DMS 273 (cell line): Measurements from ENCODE around the gene SCUBE2.
A peak's percentile ranks its signal among the peaks of the same experiment; 100 is the strongest.

Source experiments
- DNase-seq: peaks from one replicate; lab custom pipeline; 2025; ENCODE audit not compliant: unreplicated experiment; lab: John Stamatoyannopoulos, UW

SCUBE2 gene

DNA sequence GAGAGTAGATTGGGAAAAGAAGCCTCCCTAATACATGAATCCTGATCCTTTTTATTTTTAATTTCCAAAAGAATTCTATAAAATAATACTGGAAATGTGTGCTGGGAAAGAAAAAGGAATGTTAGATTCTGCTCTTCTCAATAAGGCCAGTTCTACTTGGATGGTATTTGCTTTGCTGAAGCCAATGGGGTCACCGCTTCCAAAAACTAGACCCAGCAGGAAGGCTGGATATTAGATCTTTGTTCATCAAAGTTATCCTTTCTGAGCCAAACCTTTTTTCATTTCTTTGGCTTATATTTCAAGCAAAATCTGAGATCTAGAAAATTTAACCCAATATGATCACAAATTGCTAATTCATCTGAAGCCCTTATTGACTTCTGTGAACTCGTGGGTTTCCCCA, 41.4 kb downstream of the SCUBE2 start:
- no peak for DNase-seq

DNA sequence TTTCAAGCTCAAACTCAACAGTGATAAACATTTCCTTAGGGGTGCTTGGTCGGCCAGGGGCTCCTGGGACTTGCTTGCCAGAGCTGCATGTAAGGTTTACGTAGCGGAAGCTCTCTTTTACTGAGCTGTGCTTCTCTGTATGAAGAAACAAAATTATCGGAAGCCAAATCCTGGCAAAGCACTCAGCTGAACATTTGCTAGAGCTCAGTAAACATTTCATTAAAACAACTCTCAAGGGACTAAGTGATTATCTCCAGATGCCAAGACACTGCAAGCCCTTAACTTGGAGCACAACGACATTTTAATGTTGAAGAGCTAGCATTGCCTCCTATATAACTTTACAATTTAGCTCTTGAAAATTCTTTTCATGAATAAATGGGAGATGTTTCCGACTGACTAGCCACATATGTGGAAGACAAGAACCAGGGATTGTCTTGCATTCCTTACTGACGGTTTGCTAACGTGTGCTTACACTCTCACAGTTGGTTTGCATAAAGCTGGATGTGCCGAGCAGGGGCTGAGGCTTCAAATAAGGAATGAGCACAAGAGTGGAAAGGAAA, 43.4 kb downstream of the SCUBE2 start:
- peak; percentile 73 for DNase-seq

DNA sequence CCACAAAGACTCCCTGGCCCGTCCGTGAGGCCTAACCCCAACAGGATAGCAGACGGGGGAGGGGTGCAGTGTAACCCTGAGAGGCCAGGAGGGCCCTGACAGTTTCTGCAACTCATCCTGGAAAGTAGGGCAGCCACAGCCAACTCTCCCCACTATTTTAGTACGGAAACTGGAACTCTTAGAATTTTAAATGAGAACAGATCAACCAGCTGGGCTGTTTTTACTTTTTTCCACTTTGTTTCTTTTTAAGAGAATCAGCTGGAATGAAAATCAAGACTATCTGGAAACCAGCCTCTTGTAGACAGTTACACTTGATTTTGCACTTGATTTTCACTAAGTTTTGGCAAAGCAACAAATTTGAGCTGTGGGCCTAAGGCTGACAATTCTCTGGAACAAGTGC, 44.9 kb downstream of the SCUBE2 start:
- DNase-seq: no peak

GRCh38 chr11:9042488-9042887, 48.9 kb downstream of the SCUBE2 start:
- no peak for DNase-seq

- DNase-seq: no peak
Observed at GRCh38 chr11:9041747-9042146, 49.7 kb downstream of the SCUBE2 start.

- no peak for DNase-seq
Observed at GRCh38 chr11:9040410-9040809, 51.0 kb downstream of the SCUBE2 start.

- DNase-seq: no peak
Observed at GRCh38 chr11:9039863-9040262, 51.5 kb downstream of the SCUBE2 start.

- DNase-seq: no peak
Observed at GRCh38 chr11:9039198-9039597, 52.2 kb downstream of the SCUBE2 start.

GRCh38 chr11:9038541-9038940, 52.9 kb downstream of the SCUBE2 start:
- no peak for DNase-seq

GRCh38 chr11:9037963-9038362, 53.4 kb downstream of the SCUBE2 start:
- no peak for DNase-seq

GRCh38 chr11:9037046-9037780, 54.2 kb downstream of the SCUBE2 start:
- DNase-seq: no peak

GRCh38 chr11:9030601-9031000, 60.8 kb downstream of the SCUBE2 start:
- peak; percentile 8 for DNase-seq

DNA sequence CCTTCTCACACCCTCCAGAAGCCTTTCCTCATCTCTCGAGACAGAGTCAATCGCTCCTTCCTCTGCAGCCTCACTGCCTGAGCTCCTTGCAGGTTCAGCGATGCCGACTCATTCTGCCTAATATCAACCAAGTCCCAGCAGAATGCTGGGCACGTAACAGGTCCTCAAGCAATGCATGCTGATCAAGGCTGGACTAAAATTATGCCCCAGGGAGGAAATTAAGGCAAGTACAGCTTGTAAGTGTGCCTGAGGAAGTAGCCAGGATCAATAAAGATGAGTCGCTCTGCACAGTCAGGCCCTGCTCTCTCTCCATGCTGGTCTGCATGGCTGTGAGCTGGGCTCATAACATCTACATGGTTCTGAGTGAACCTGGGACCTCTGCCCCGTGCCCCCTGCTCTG, 62.0 kb downstream of the SCUBE2 start:
- DNase-seq: no peak

- peak; percentile 32 for DNase-seq
Observed at GRCh38 chr11:9028581-9028980, 62.8 kb downstream of the SCUBE2 start.

- DNase-seq: no peak
Observed at GRCh38 chr11:9025101-9025850, 66.1 kb downstream of the SCUBE2 start.

DNA sequence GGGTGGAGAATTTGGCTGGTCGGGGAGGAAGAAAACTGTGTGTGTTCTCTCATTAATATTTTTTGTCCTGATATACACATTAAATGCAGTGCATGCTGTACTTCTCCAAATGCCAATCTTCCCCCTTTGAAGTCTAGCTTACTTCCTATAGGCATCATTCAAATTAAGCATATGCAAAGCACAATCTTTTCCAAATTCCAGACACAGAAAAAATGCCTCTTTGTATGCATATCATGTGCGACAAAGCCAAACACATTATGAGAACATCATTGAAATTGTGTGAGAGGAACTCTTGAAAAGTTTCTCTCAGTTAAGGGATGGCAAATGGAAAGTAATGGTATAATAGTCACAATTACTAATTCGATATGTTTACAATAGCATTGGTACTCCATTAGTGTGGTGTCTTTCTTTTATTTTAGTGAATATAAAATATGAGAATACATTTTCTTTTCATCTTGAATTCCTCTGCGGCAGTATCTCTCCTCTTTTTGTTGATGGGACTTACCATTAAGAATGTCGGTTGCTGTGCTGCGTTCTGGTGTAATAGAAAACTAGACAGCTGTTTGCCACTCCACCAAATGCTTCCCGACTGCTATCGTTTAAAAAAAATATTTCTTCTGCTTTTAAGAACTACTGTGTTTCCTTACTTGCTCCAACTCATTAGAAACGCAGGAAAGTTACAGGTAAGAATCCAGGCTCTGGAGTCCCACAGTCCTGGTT, 68.3 kb downstream of the SCUBE2 start:
- no peak for DNase-seq

DNA sequence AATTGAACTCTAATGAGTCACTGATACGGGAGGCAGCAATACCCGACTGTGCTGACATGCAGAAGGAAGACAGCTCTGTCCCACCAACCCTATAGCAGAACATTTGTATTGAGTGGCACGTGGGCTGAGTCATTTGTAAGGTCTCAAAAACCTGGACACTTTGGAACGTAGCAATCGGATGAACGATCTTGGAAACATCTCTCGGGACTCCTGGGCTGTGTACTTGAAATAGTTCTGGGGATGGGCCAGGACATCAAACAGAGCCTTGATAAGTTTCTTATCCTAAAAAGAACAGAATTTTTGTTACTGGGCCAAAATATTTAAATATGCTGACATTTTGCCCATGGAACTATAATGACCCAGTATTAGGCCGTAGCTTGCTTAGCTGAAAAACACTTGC, 70.5 kb downstream of the SCUBE2 start:
- no peak for DNase-seq

DNA sequence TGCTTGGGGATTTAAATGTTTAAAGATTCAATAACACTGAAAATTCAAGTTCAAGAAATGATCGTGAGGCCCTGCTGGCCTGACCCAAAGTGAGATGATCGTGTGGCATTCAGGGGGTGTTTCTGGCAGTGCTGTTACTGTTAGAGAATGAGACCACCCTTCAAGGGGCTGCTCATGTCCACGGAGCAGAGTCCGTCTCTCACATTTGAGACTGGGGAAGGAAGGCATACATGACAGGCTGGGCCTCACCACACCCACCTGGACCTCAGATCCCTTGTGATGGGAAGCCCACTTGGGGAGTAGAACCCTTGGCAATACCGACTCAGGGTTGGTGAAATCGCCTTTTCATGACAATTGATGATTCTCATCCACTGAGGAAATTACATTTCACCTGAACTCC, 71.5 kb downstream of the SCUBE2 start:
- no peak for DNase-seq

- DNase-seq: no peak
Observed at GRCh38 chr11:9017773-9018172, 73.6 kb downstream of the SCUBE2 start.

DNA sequence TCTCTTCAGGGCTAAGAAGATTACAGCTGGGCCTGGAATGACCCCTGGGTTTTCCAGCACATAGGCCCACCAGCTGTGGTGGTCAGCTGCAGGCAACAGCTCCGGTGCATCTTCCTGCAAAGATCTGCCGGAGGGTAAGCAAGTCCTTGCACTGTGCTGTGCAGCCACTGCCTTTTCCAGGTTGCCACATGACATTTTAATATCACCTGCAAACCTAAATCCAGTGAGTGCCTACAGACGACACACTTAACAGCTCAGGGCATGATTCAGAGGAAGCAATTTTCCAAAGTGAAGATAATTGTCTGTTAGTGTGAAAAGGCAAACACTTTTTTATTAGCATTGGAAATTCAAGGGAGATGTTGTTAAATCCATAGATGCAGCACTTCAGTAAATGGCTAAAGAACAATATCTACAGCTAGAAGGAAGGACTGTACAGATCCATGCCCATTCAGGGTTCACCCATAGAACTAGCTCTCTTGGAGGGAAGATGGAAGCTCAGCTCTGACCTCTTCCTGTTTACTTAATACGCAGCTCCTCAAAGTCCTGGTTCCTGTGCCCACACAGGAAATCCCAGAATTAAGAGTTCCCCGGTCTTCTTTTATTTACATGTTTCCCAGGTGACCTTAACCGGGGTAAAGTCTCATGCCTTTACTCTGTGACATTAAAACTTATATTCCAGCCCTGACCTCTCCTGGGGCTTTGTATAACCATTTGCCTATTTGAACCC, 74.3 kb downstream of the SCUBE2 start:
- DNase-seq: no peak

DNA sequence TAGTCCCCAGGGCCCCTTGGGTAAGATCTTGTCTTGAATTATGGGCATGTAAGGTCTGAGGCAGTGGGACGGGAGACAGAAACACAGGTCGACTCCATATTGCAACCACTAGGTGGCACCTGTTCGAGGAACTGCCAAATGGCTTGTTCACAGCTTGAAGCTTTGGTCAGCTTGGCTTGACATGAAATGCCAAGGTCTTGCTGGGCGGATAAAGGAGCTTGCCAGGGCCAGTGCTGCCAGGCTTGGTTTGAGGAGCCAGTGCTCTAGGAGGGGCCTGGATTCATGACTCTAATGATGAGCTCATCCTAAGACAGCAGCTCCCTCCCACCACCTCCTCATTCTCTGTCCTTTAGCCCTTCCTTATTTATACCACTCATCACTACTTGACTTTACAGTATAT, 75.7 kb downstream of the SCUBE2 start:
- peak; percentile 80 for DNase-seq
